Activated T-cell treated with anti-CD3 and anti-CD28 coated beads, Interleukin-2, amount 50 U/mL, for 1 hour (primary cell): ENCODE measurements around the gene POTEH.
A peak's percentile ranks its signal among the peaks of the same experiment; 100 is the strongest.
"Not testable (repeated sequence)": the region's sequence is repeated elsewhere in the genome, so short reads cannot be mapped to it uniquely, and the experiment has no call there.

Source experiments
- DNase-seq: peaks from one replicate; pipeline ENCODE4 v3.0.0-alpha.2; 2020

The POTEH gene

DNA sequence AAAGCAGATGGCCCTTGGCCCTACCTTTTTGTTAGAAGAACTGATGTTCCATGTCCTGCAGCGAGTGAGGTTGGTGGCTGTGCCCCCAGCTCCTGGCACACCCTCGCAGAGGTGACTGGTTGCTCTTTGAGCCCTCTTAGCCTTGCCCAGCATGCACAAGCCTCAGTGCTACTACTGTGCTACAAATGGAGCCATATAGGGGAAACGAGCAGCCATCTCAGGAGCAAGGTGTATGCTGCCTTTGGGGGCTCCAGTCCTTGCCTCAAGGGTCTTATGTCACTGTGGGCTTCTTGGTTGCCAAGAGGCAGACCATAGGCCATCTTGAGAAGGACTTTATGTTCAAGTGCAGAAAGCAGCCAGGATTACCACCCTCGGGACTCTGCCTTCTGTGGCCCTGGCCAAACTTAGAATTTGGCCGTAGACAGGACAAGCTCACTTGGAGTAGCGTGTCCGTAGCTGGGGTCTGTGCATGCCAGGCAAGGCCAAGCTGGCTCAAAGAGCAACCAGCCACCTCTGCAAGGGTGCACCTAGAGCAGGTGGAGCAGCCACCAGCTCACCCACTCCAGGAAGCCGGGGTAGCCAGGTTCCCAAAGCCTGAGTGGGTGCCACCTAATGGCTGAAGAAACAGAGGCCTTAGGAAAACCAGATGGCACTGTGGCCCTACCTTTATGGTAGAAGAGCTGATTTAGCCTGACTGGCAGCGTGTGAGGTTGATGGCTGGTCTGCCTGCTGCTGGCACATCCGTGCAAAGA is 48.5 kb downstream of the POTEH start:
- DNase-seq: not testable (repeated sequence)

DNA sequence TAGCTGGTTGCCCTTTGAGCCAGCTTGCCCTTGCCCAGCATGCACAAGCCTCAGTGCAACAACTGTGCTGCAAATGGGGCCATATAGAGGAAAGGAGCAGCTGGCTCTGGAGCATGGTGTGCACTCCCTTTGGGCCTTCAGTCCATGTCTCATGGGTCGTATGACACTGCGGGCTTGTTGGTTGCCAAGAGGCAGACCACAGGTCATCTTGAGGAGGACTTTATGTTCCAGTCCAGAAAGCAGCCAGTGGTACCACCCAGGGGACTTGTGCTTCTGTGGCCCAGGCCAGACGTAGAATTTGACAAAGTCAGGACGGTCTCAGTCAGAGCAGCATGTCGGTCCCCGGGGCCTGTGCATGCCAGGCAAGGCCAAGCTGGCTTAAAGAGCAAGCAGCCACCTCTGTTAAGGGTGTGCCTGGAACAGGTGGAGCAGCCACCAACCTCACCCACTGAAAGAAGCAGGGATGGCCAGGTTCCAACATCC is 49.1 kb downstream of the POTEH start:
- not testable (repeated sequence) for DNase-seq

DNA sequence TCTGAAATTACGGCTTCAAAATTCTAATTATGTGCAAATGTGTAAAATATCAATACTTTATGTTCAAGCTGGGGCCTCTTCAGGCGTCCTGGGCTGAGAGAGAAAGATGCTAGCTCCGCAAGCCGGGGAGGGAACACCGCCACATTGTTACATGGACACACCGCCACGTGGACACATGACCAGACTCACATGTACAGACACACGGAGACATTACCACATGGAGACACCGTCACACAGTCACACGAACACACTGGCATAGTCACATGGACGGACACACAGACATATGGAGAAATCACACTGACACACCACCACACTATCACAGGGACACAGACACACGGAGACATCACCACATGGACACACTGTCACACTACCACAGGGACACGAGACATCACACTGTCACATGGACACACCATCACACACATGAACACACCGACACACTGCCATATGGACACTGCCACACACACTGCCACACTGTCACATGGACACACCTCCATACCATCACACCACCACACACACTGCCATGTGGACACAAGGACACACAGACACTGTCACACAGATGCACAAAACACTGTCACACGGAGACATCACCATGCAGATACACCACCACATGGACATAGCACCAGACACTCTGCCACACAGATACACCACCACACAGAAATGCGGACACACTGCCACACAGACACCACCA is 58.0 kb downstream of the POTEH start:
- not testable (repeated sequence) for DNase-seq

DNA sequence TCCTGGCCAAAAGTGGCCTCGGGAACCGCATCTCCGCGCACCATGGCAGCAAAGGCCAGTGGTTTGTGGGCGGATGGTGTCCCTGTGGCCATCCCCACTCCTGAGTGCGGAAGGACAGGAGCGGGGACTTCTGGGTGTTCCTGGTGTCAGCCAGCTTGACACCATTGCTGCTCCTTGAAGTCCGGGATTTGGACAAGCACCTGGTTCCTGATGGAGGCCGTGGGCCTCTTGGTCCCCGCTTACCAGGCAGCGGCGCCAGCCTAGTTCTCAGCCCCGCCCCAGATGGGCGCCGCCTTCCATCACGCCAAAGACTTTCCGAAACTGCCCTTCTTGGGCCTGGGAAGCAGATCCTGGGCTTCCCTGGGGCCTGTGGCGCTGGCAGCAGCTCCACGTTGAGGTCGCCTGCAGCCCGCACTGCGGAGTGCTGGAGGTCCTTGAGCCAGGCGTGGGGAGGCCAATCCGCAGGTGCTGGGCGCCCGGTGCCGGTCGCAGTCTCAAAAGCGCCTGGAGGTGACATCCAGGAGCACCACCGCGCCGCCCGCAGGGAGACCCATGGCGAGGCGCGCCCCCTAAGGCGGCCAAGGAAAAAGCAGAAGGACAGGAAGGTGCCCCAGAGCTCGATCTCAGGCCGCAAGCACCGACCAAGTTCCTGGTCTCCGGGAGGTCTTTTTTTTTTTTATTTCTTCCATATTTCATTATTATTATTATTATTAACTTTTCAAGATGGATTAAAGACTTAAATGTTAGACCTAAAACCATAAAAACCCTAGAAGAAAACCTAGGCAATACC is 59.5 kb downstream of the POTEH start:
- DNase-seq: peak; percentile 15

DNA sequence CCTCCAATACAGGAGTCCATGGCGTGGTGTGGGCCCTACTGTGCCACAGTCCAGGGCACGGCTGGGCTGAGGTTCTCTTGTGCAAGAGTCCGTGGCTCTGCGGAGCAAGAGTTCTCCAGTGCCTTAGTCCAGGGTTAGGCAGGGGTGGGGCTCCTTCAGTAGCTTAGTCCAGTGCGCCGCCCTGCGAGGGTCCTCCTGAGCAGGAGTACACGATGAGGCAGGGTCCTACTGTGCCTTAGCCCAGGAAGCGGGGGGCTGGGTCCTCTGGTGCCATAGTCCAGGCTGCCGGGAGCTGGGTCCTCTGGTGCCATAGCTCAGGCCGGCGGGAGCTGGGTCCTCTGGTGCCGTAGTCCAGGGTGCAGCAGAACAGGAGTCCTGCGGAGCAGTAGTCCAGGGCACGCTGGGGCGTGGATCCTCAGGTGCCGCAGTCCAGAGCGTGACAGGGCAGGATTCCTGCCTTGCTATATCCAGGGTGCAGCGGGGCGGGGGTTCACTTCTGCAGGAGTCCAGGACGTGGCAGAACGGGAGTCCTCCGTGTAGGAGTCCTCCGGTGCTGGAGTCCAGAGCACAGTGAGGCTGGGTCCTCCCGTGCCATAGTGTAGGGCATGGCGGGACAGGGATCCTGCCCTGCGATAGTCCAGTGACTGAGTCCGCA is 69.7 kb downstream of the POTEH start:
- DNase-seq: not testable (repeated sequence)

- DNase-seq: not testable (repeated sequence)
These were observed 70.7 kb downstream of the POTEH start for GRCh38 chr22:15760388-15761150.

- DNase-seq: not testable (repeated sequence)
These were observed 71.4 kb downstream of the POTEH start for GRCh38 chr22:15761151-15761777.

DNA sequence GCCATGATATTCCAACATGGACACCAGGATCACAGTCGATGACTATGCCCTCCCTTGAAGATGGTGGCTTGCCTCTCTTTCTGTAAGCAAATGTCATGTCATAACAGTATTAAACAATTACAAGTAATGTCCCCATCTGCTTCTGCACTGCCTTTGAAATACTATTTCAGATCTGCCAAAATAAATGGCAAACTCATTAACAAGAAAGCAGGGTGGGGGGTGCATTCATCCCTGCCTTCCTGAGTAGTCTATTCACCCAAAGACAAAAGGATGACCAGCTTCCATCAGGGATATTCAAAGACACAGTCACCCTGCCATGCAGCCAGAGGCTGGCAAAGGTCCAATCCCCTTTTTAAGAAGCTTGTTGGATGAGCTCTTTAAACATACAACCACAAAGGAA is 73.7 kb downstream of the POTEH start:
- DNase-seq: not testable (repeated sequence)
